Stimulated activated CD8-positive, alpha-beta memory T cell treated with anti-CD3 and anti-CD28 coated beads, Interleukin-7, amount 100 ng/mL, for 48 hours (primary cell): Measurements from ENCODE around the gene TOR1A.

Source experiments
- DNase-seq, 2 donors: peaks; one replicate each; pipeline ENCODE4 v3.0.0-alpha.2; 2020; ENCODE audit warnings: low read depth in 1 of 2; ENCODE audit errors: extremely low read depth in 1 of 2

TOR1A gene

GRCh38 chr9:129823935-129824601, at the start of gene TOR1A:
Gene TOR1A, minus strand, starts transcription at chr9:129824136. Its CDS starts 51 bp downstream, at chr9:129824085.
- peak; percentile 76 to 86 for DNase-seq

GRCh38 chr9:129871046-129871445, 47.1 kb upstream of the TOR1A start:
- no peak for DNase-seq

- DNase-seq = no peak
These were observed 45.9 kb upstream of the TOR1A start for GRCh38 chr9:129869585-129870501.

GRCh38 chr9:129868872-129869486, 45.0 kb upstream of the TOR1A start:
- peak; percentile 73 to 85 for DNase-seq

GRCh38 chr9:129868023-129868871, 44.3 kb upstream of the TOR1A start:
- no peak for DNase-seq

GRCh38 chr9:129867136-129868022, 43.4 kb upstream of the TOR1A start:
- no peak for DNase-seq

GRCh38 chr9:129866394-129867135, 42.6 kb upstream of the TOR1A start:
- no peak for DNase-seq

- DNase-seq = no peak
These were observed 41.9 kb upstream of the TOR1A start for GRCh38 chr9:129865668-129866320.

GRCh38 chr9:129864991-129865647, 41.2 kb upstream of the TOR1A start:
- DNase-seq = no peak

- DNase-seq = peak; percentile 53 to 84
These were observed 39.2 kb upstream of the TOR1A start for GRCh38 chr9:129863059-129863690.

- DNase-seq = no peak
These were observed 37.5 kb upstream of the TOR1A start for GRCh38 chr9:129861447-129861827.

- no peak for DNase-seq
These were observed 36.9 kb upstream of the TOR1A start for GRCh38 chr9:129860653-129861446.

GRCh38 chr9:129858167-129858962, 34.4 kb upstream of the TOR1A start:
- DNase-seq = no peak

- no peak for DNase-seq
These were observed 33.3 kb upstream of the TOR1A start for GRCh38 chr9:129857207-129857606.

GRCh38 chr9:129854588-129855110, 30.7 kb upstream of the TOR1A start:
- DNase-seq = no peak

- DNase-seq = no peak
These were observed 29.7 kb upstream of the TOR1A start for GRCh38 chr9:129853614-129854013.
